Coronary artery (tissue), 2 donors: Measurements from ENCODE around the gene FHIT.

ENCODE experiments used
- DNase-seq: peaks from one replicate; pipeline ENCODE4 v3.0.0-alpha.2; 2017; ENCODE audit warnings: low spot score
- H3K27ac ChIP-seq, 2 donors: fragments of 200-600 bp; sonication (generic); one replicate each; pipeline ENCODE4 v1.5.1; 2016 to 2019
- H3K4me3 ChIP-seq: fragments of 200-600 bp; sonication (generic); 2 replicates; pipeline ENCODE4 v1.5.1; 2016; ENCODE audit warnings: mild to moderate bottlenecking, moderate library complexity
- TF ChIP-seq, protein P1 (sequence below): fragments of 200-600 bp; sonication (generic); IDR thresholded peaks from one replicate; pipeline ENCODE4 v1.5.1; 2019; ENCODE audit warnings: antibody characterized with exemption

The FHIT gene

DNA sequence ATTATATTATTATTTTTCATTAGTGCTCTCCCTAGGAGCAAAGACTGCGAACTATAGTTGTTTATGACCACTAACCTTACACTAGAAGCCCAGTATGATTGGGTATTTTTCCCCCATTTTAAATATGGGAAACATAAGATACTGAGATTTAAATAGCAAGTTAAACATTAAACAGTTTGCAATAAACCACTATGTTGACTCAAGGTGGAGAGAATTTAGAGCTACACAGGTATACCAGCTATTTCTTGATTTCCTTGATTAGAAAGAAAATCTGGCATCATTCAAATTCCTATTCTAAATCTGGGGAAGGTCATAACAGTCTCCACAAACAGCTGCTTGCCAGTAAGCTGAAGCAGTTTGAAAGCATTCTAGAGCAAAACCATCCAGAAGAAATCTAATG lies 1337.6 kb downstream of the FHIT start:
- no peak for DNase-seq
- Histone ChIP-seq H3K4me3 (no peak overlapping the region), H3K27ac (no peak overlapping the region)
- TF ChIP-seq, protein P1, sequence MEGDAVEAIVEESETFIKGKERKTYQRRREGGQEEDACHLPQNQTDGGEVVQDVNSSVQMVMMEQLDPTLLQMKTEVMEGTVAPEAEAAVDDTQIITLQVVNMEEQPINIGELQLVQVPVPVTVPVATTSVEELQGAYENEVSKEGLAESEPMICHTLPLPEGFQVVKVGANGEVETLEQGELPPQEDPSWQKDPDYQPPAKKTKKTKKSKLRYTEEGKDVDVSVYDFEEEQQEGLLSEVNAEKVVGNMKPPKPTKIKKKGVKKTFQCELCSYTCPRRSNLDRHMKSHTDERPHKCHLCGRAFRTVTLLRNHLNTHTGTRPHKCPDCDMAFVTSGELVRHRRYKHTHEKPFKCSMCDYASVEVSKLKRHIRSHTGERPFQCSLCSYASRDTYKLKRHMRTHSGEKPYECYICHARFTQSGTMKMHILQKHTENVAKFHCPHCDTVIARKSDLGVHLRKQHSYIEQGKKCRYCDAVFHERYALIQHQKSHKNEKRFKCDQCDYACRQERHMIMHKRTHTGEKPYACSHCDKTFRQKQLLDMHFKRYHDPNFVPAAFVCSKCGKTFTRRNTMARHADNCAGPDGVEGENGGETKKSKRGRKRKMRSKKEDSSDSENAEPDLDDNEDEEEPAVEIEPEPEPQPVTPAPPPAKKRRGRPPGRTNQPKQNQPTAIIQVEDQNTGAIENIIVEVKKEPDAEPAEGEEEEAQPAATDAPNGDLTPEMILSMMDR: no peak

DNA sequence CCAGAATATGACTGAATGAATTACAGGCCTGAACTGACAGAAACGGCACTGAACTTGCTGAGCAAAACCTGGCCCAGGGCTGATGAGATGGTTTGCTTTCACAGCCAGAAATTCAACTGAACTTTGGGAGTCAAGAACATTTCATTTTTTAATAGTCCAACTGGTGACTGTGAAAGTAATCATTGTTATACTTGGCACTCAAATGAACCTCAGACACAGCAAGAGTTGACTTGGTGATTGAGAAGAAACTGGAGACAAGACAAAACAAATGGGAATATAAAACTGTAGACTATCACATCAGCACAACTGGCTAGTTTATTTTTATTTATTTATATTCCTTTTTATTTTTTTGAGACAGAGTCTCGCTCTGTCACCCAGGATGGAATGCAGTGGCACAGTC lies 1342.6 kb downstream of the FHIT start:
- DNase-seq: no peak
- Histone ChIP-seq H3K4me3 (no peak overlapping the region), H3K27ac (no peak overlapping the region)
- TF ChIP-seq, protein P1: no peak

DNA sequence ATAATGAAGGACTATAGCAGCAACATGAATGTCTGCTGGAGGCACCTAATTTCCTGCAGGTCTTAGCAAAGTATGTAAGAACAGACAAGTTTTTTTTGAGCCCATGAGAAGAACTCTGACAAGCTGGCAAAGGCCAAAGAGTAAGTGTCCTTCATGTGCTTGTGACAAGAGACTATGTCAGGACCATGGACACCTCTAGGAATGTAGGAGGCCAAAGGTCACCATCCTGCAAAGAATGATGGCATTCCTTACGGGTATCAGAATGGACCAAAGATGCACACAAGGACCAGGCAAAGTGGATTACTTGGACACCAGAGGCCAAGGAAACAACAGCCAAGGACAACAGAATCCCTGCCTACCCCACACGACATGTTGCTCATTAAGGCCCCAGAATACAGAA lies 1343.0 kb downstream of the FHIT start:
- no peak overlapping the region for H3K4me3 ChIP-seq
- DNase-seq: no peak
- TF ChIP-seq, protein P1: no peak

DNA sequence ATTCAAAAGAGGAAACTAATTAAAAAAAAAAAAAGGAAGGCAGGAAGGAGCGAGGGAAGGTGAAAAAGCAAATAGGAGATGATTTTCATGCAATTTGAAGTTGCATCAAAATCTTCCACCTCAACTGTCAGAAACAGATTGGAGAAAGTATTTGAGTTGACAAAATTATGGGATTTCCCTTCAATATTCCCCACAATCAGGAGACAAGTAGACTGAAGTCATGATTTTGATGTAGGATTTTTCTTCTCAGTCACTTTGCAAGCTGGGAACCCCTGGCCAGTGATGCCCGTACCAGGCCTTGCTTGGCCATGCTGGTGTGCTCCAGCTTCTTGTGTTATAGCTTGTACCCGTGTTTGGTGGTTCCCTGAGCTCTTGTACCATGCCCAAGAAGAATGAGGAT lies 1347.0 kb downstream of the FHIT start:
- Histone ChIP-seq H3K4me3 (no peak overlapping the region), H3K27ac (no peak overlapping the region)
- TF ChIP-seq, protein P1: no peak
- no peak for DNase-seq

More for the DNA sequence above, 1343.0 kb downstream of the FHIT start:
- H3K27ac ChIP-seq: no peak overlapping the region

DNA sequence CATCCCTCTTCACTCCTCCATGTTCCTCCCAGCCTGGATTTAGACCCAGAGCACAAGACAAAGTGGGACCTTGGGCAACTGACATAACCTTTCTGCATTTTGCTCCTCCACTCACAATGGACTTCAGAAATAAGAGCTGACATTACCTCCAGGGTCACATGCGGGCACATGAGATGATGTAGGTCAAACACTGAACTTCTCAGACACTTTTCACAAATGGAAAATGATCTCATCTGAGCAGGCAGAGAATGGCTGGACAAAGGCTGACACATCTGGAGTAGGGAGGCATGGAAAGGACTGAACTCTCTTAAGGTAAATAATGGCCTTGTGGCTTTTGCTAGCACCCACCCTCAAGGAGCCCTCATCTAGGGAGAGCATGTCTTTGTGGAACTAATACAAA lies 1352.2 kb downstream of the FHIT start:
- DNase-seq: no peak
- H3K4me3 ChIP-seq: no peak overlapping the region
- H3K27ac ChIP-seq: no peak overlapping the region
- TF ChIP-seq, protein P1: no peak

DNA sequence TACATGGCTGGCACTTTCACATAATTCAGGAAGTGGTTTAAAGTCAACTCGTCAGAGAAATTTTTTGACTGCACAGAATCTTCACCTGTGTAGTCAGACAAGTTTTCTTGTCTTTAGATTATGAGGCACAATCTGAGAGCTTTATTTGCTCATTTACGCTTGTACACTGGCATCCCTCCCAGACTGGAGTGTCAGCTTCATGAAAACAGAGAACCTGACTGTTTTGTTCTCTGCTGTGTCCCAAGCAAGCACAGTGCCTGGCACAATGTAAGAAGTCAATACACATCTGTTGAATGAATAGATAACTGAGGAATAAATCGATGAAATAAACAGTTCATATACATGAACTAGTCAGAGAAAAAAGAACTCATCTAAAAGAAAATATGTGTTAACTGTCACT lies 1355.3 kb downstream of the FHIT start:
- Histone ChIP-seq H3K4me3 (no peak overlapping the region), H3K27ac (no peak overlapping the region)
- TF ChIP-seq, protein P1: no peak
- no peak for DNase-seq

DNA sequence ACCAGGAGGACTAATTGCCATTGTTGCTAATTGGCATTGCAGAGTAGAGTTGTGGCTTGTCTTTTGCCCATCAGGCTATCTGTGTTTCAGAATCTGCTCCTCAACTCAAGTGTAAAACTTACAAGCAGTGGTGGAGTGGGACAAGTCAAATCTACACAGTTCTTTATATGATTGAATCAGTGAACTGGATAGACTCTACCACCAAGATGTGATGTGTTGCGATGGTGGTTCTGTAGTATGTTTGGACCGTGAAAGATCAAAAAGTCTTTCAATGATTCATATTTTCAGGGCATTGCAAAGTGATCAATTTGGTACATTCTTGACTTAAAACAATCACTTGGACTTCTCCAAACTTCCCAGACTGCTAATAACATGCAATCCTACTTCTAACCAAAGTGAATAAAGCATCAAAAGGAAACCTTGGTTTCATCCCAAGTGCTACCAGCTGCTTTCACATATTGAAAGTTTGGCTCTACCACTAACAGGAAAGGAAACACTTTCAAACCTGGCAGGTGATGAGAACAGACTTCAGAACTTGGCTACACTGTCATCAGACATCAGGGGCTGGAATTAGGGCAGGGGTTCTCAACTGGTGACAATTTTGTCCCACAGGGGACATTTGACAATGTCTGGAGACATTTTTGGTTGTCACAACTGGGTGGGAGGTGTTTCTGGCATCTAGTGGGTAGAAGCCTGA lies 1356.7 kb downstream of the FHIT start:
- DNase-seq: no peak
- H3K4me3 ChIP-seq: no peak overlapping the region
- no peak overlapping the region for H3K27ac ChIP-seq
- TF ChIP-seq, protein P1: no peak
